GM12892 (cell line): Measurements from ENCODE around the gene IPO13.

ENCODE experiments used
- POLR2A ChIP-seq: IDR thresholded peaks from 2 replicates; pipeline ENCODE4 v1.6.1; 2011; ENCODE audit warnings: low read depth, low read length, control low read depth
- POLR2AphosphoS5 ChIP-seq: IDR thresholded peaks from 2 replicates; pipeline ENCODE4 v1.6.1; 2011; ENCODE audit warnings: low read depth, low read length, control low read depth
- TAF1 ChIP-seq: IDR thresholded peaks from 2 replicates; pipeline ENCODE4 v1.6.1; 2011; ENCODE audit warnings: low read depth, mild to moderate bottlenecking, control low read depth, low read length, borderline replicate concordance

GRCh38 chr1:43951021-43951985 is 4.6 kb downstream of the IPO13 start:
- TF ChIP-seq POLR2A: no peak
- TF ChIP-seq POLR2AphosphoS5: no peak
- TF ChIP-seq TAF1: no peak
